Esophagus squamous epithelium (tissue), 5 donors: ENCODE measurements around the gene PUS7. TPM values are rescaled to one million over a fixed set of nuclear protein-coding genes. Genes with fewer than 3 reads are reported as not detected.
A peak's percentile ranks its signal among the peaks of the same experiment; 100 is the strongest.

Experiments
- DNase-seq: peaks from one replicate; lab custom pipeline; 2025; lab: John Stamatoyannopoulos, UW
- H3K27ac ChIP-seq, 4 donors: fragments of 200-600 bp; sonication (generic); one replicate each; pipeline ENCODE4 v1.5.1; 2016 to 2019; ENCODE audit warnings: mild to moderate bottlenecking in 1 of 4
- H3K27me3 ChIP-seq, 4 donors: fragments of 200-600 bp; sonication (generic); 1 replicate in 3 of 4; 2 replicates in 1 of 4; pipeline versions ENCODE4 v1.5.1 to v1.6.0; 2017 to 2021; ENCODE audit warnings: antibody characterized with exemption in 1 of 4
- H3K36me3 ChIP-seq, 3 donors: fragments of 200-600 bp; sonication (generic); one replicate each; pipeline ENCODE4 v1.5.1; 2016 to 2019
- H3K4me1 ChIP-seq, 3 donors: fragments of 200-600 bp; sonication (generic); one replicate each; pipeline ENCODE4 v1.5.1; 2017 to 2019
- H3K4me3 ChIP-seq, 4 donors: fragments of 200-600 bp; sonication (generic); 1 replicate in 3 of 4; 2 replicates in 1 of 4; pipeline ENCODE4 v1.5.1; 2016 to 2019; ENCODE audit warnings: mild to moderate bottlenecking in 2 of 4, moderate library complexity in 1 of 4
- H3K9me3 ChIP-seq, 3 donors: fragments of 200-600 bp; sonication (generic); one replicate each; pipeline ENCODE4 v1.5.1; 2016 to 2019
- POLR2A ChIP-seq, 4 donors: fragments of 450-650 bp; IDR thresholded peaks; one replicate each; pipeline ENCODE4 v1.6.1; 2017; ENCODE audit warnings: antibody characterized with exemption in 4 of 4, mild to moderate bottlenecking in 4 of 4, moderate library complexity in 3 of 4
- WGBS, 2 donors: methylation state at CpG; one replicate each; pipeline ENCODE4 v1.1.5; 2018; 5-methylcytosine and 5-hydroxymethylcytosine counted together
- intact Hi-C: fragments of 100-400 bp; cut with DNase I; formaldehyde crosslinking; loops from one replicate; pipeline ENCODE4 v1.15.0; 2022
- total RNA-seq, 4 donors: library from RNA; depleted of rRNA; stranded (reverse); fragments of >200 nt; gene quantifications; one replicate each; pipeline ENCODE4 v1.1.0, GENCODE V29; 2016
- TF ChIP-seq, protein P1 (sequence below), 6 experiments: fragments of 450-650 bp in 4 of 6; fragments of 200-600 bp in 2 of 6; sonication (generic) in 2 of 6; IDR thresholded peaks; one replicate each; pipeline ENCODE4 v1.5.1; 2016 to 2019; ENCODE audit warnings: antibody characterized with exemption in 6 of 6, mild to moderate bottlenecking in 4 of 6, moderate library complexity in 4 of 6
- donor health status: DM: yes; HTN: yes; CAD: no.

The PUS7 gene
- total RNA-seq, 4 donors from 2014 or later, result 9.6 to 33.0 (median 23.1) TPM

- intact Hi-C loops, result no loop called here
- no peak overlapping the region for H3K4me3 ChIP-seq
- 37 to 45% methylated on average over 2 of the region's 2 CpGs for WGBS, 2 donors
- no peaks in the 10 kb centered on the region for H3K9me3 ChIP-seq
- no peaks in the 10 kb centered on the region for H3K27me3 ChIP-seq
- DNase-seq, result no peak
- H3K36me3 ChIP-seq, result peaks cover 0 to 32% (median 0%) of the 10 kb centered on the region in 3 donors
- H3K4me1 ChIP-seq, result peaks cover 0 to 14% (median 0%) of the 10 kb centered on the region in 3 donors
- TF ChIP-seq POLR2A (IDR thresholded peaks at IDR 0.05), result no peak
- TF ChIP-seq, protein P1, sequence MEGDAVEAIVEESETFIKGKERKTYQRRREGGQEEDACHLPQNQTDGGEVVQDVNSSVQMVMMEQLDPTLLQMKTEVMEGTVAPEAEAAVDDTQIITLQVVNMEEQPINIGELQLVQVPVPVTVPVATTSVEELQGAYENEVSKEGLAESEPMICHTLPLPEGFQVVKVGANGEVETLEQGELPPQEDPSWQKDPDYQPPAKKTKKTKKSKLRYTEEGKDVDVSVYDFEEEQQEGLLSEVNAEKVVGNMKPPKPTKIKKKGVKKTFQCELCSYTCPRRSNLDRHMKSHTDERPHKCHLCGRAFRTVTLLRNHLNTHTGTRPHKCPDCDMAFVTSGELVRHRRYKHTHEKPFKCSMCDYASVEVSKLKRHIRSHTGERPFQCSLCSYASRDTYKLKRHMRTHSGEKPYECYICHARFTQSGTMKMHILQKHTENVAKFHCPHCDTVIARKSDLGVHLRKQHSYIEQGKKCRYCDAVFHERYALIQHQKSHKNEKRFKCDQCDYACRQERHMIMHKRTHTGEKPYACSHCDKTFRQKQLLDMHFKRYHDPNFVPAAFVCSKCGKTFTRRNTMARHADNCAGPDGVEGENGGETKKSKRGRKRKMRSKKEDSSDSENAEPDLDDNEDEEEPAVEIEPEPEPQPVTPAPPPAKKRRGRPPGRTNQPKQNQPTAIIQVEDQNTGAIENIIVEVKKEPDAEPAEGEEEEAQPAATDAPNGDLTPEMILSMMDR (IDR thresholded peaks at IDR 0.05), result no peak
- H3K27ac ChIP-seq, result no peak overlapping the region
Measured at GRCh38 chr7:105496521-105496920, 25.6 kb downstream of the PUS7 start.

- DNase-seq, result no peak
- WGBS, 2 donors, result 74 to 90% methylated on average over 5 of the region's 5 CpGs
- Histone ChIP-seq H3K4me3 (peak overlapping the region in 1 of 4 donors; percentile 19), H3K27me3 (no peaks in the 10 kb centered on the region), H3K9me3 (no peaks in the 10 kb centered on the region), H3K27ac (peak overlapping the region in 1 of 4 donors; percentile 21), H3K4me1 (peaks cover 0 to 14% (median 0%) of the 10 kb centered on the region in 3 donors), H3K36me3 (peaks cover 0 to 6% (median 0%) of the 10 kb centered on the region in 3 donors)
- intact Hi-C loops, result no loop called here
- TF ChIP-seq, protein P1 (IDR thresholded peaks at IDR 0.05), result no peak
- TF ChIP-seq POLR2A (IDR thresholded peaks at IDR 0.05), result no peak
Measured at GRCh38 chr7:105493923-105494315, 28.2 kb downstream of the PUS7 start.

DNA sequence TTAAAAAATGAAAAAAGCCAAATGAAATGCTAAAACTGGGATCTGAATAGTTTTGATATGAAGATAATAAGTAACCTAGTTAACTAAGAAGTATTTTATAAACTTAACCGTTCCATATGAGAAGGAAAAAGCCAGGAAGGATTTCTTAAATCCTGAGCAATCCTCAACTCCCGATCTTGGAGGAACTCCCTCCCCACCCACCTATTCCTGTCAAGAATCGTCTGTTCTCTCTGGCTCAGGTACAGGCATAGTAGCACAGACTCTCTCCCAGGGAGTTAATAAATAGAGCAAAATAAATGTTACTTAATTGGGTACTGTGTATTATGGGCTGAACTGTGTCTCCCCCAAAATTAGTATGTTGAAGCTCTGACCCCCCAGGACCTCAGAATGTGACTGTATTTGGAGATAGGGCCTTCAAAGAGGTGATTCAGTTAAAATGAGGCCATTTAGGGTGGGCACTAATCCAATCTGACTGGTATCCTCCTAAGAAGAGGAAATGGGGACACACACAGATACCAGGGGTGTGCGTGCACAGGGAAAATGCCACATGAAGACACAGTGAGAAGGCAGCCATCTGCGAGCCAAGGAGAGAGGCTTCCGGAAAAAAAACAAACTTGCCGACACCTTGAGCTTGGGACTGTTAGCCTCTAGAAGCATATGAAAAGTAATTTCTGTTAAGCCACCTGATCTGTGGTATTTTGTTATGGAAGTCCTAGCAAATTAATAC is 28.7 kb downstream of the PUS7 start:
- peak overlapping the region in 1 of 4 donors; percentile 21 for H3K27ac ChIP-seq
- H3K4me1 ChIP-seq, result peaks cover 0 to 15% (median 0%) of the 10 kb centered on the region in 3 donors
- H3K27me3 ChIP-seq, result no peaks in the 10 kb centered on the region
- WGBS, 2 donors, result 73 to 75% methylated on average over 7 of the region's 7 CpGs
- H3K9me3 ChIP-seq, result no peaks in the 10 kb centered on the region
- intact Hi-C loops, result no loop called here
- H3K4me3 ChIP-seq, result no peak overlapping the region
- DNase-seq, result no peak
- peaks cover 0 to under 1% (median 0%) of the 10 kb centered on the region in 3 donors for H3K36me3 ChIP-seq
- TF ChIP-seq, protein P1 (IDR thresholded peaks at IDR 0.05), result no peak
- TF ChIP-seq POLR2A (IDR thresholded peaks at IDR 0.05), result no peak

GRCh38 chr7:105489409-105489808 is 32.7 kb downstream of the PUS7 start:
- no peaks in the 10 kb centered on the region for H3K9me3 ChIP-seq
- intact Hi-C loops, result no loop called here
- no peak overlapping the region for H3K27ac ChIP-seq
- H3K4me1 ChIP-seq, result peaks cover 0 to 8% (median 3%) of the 10 kb centered on the region in 3 donors
- peaks cover 0 to 28% (median 5%) of the 10 kb centered on the region in 3 donors for H3K36me3 ChIP-seq
- H3K27me3 ChIP-seq, result no peaks in the 10 kb centered on the region
- TF ChIP-seq, protein P1 (IDR thresholded peaks at IDR 0.05), result no peak
- no peak for TF ChIP-seq POLR2A (IDR thresholded peaks at IDR 0.05)
- DNase-seq, result no peak
- WGBS, 2 donors, result 87 to 89% methylated on average over 3 of the region's 3 CpGs
- H3K4me3 ChIP-seq, result no peak overlapping the region
